HEK293 (cell line): Measurements from ENCODE around the gene OBSL1.

Source experiments
- CTCF ChIA-PET: fragments of 350-600 bp; formaldehyde crosslinking; extraction: SDS; loops from one replicate; lab custom pipeline; 2021; ENCODE audit warnings: antibody characterized with exemption; lab: Yijun Ruan, JAX
- POLR2A ChIA-PET: fragments of 300-600 bp; formaldehyde crosslinking; extraction: SDS; loops from one replicate; lab custom pipeline; 2020; ENCODE audit warnings: antibody characterized with exemption, inconsistent platforms; lab: Yijun Ruan, JAX
- H3K27ac ChIP-seq: fragments of 200-500 bp; sonication (Bioruptor generic); 2 replicates; pipeline ENCODE4 v1.5.1; 2014; ENCODE audit warnings: low read depth, low read length, control low read depth, inconsistent platforms; ENCODE audit errors: extremely low read depth
- H3K36me3 ChIP-seq, 2 experiments: fragments of 200-500 bp in 1 of 2; sonication (Bioruptor generic) in 1 of 2; 1 replicate in 1 of 2; 2 replicates in 1 of 2; pipeline ENCODE4 v1.5.1; 2014 to 2017; ENCODE audit warnings: inconsistent platforms in 2 of 2, low read length in 2 of 2; ENCODE audit not compliant: control insufficient read depth in 2 of 2, insufficient read depth in 1 of 2
- H3K4me1 ChIP-seq: fragments of 200-500 bp; sonication (Bioruptor generic); 2 replicates; pipeline ENCODE4 v1.5.1; 2014; ENCODE audit warnings: mild to moderate bottlenecking, low read length, inconsistent platforms; ENCODE audit not compliant: control insufficient read depth, insufficient read depth
- H3K4me3 ChIP-seq: 2 replicates; pipeline ENCODE4 v1.5.1; 2011; ENCODE audit warnings: low read depth, mild to moderate bottlenecking, control low read depth, low read length, moderate library complexity
- H3K9me3 ChIP-seq: fragments of 200-500 bp; sonication (Bioruptor generic); 2 replicates; pipeline ENCODE4 v1.5.1; 2014; ENCODE audit warnings: low read depth, low read length, inconsistent platforms; ENCODE audit not compliant: control insufficient read depth, insufficient read depth
- GLI2 ChIP-seq: fragments of 450-650 bp; formaldehyde crosslinking; IDR thresholded peaks from 2 replicates; pipeline ENCODE4; 2017; ENCODE audit warnings: missing biosample characterization, missing genetic modification characterization, low read depth, borderline replicate concordance
- KLF7 ChIP-seq: fragments of 450-650 bp; formaldehyde crosslinking; IDR thresholded peaks from 2 replicates; pipeline ENCODE4 v1.5.1; 2016; ENCODE audit warnings: missing biosample characterization, missing genetic modification characterization, borderline replicate concordance
- REPIN1 ChIP-seq: fragments of 450-650 bp; formaldehyde crosslinking; IDR thresholded peaks from 2 replicates; pipeline ENCODE4 v1.5.1; 2017; ENCODE audit warnings: missing biosample characterization, missing genetic modification characterization, low read depth
- WT1 ChIP-seq: fragments of 450-650 bp; formaldehyde crosslinking; IDR thresholded peaks from 2 replicates; pipeline ENCODE4 v1.5.1; 2016; ENCODE audit warnings: missing biosample characterization, missing genetic modification characterization
- ZFHX2 ChIP-seq: fragments of 450-650 bp; formaldehyde crosslinking; conservative IDR thresholded peaks from 2 replicates; pipeline ENCODE4 v1.5.1; 2016; ENCODE audit warnings: missing biosample characterization, missing genetic modification characterization
- ZFP41 ChIP-seq: fragments of 450-650 bp; formaldehyde crosslinking; IDR thresholded peaks from 2 replicates; pipeline ENCODE4 v1.5.1; 2016; ENCODE audit warnings: missing biosample characterization, missing genetic modification characterization, borderline replicate concordance
- ZNF223 ChIP-seq: fragments of 450-650 bp; formaldehyde crosslinking; IDR thresholded peaks from 2 replicates; pipeline ENCODE4 v1.5.1; 2016; ENCODE audit warnings: missing biosample characterization, missing genetic modification characterization
- ZNF311 ChIP-seq: fragments of 450-650 bp; formaldehyde crosslinking; IDR thresholded peaks from 2 replicates; pipeline ENCODE4 v1.5.1; 2017; ENCODE audit warnings: missing biosample characterization, missing genetic modification characterization, borderline replicate concordance
- ZNF324 ChIP-seq: fragments of 450-650 bp; formaldehyde crosslinking; IDR thresholded peaks from 2 replicates; pipeline ENCODE4 v1.5.1; 2016; ENCODE audit warnings: missing biosample characterization, missing genetic modification characterization
- ZNF423 ChIP-seq: fragments of 450-650 bp; formaldehyde crosslinking; IDR thresholded peaks from 2 replicates; pipeline ENCODE4 v1.5.1; 2016; ENCODE audit warnings: missing biosample characterization, missing genetic modification characterization
- ZNF501 ChIP-seq: fragments of 450-650 bp; formaldehyde crosslinking; IDR thresholded peaks from 2 replicates; pipeline ENCODE4 v1.5.1; 2016; ENCODE audit warnings: missing biosample characterization, missing genetic modification characterization
- ZNF529 ChIP-seq: fragments of 450-650 bp; formaldehyde crosslinking; IDR thresholded peaks from 2 replicates; pipeline ENCODE4 v1.5.1; 2017; ENCODE audit warnings: missing genetic modification characterization, missing biosample characterization; ENCODE audit not compliant: insufficient replicate concordance
- ZNF544 ChIP-seq: fragments of 450-650 bp; formaldehyde crosslinking; IDR thresholded peaks from 2 replicates; pipeline ENCODE4 v1.5.0; 2017; ENCODE audit warnings: missing biosample characterization, missing genetic modification characterization
- ZNF548 ChIP-seq: fragments of 450-650 bp; formaldehyde crosslinking; IDR thresholded peaks from 2 replicates; pipeline ENCODE4 v1.5.1; 2016; ENCODE audit warnings: missing biosample characterization, missing genetic modification characterization
- ZNF626 ChIP-seq: fragments of 450-650 bp; sonication (Bioruptor Pico); formaldehyde crosslinking; IDR thresholded peaks from 2 replicates; pipeline ENCODE4 v1.5.1; 2018; ENCODE audit warnings: missing biosample characterization, missing genetic modification characterization, inconsistent platforms
- ZNF747 ChIP-seq: fragments of 450-650 bp; formaldehyde crosslinking; IDR thresholded peaks from 2 replicates; pipeline ENCODE4 v1.5.1; 2016; ENCODE audit warnings: missing biosample characterization, missing genetic modification characterization
- ZNF777 ChIP-seq: fragments of 450-650 bp; formaldehyde crosslinking; IDR thresholded peaks from 2 replicates; pipeline ENCODE4 v1.5.1; 2017; ENCODE audit warnings: missing biosample characterization, missing genetic modification characterization, borderline replicate concordance
- ZNF785 ChIP-seq: fragments of 450-650 bp; formaldehyde crosslinking; IDR thresholded peaks from 2 replicates; pipeline ENCODE4 v1.5.1; 2016; ENCODE audit warnings: missing biosample characterization, missing genetic modification characterization
- TF ChIP-seq, protein P1 (sequence below): fragments of 450-650 bp; formaldehyde crosslinking; conservative IDR thresholded peaks from 2 replicates; pipeline ENCODE4 v1.5.1; 2016; ENCODE audit warnings: low read depth, missing biosample characterization, missing genetic modification characterization
- TF ChIP-seq, protein P2 (sequence below): fragments of 450-650 bp; formaldehyde crosslinking; IDR thresholded peaks from 2 replicates; pipeline ENCODE4 v1.5.1; 2016; ENCODE audit warnings: missing biosample characterization, missing genetic modification characterization
- TF ChIP-seq, protein P3 (sequence below): fragments of 450-650 bp; formaldehyde crosslinking; IDR thresholded peaks from 2 replicates; pipeline ENCODE4 v1.5.1; 2016; ENCODE audit warnings: missing biosample characterization, missing genetic modification characterization

The OBSL1 gene

DNA sequence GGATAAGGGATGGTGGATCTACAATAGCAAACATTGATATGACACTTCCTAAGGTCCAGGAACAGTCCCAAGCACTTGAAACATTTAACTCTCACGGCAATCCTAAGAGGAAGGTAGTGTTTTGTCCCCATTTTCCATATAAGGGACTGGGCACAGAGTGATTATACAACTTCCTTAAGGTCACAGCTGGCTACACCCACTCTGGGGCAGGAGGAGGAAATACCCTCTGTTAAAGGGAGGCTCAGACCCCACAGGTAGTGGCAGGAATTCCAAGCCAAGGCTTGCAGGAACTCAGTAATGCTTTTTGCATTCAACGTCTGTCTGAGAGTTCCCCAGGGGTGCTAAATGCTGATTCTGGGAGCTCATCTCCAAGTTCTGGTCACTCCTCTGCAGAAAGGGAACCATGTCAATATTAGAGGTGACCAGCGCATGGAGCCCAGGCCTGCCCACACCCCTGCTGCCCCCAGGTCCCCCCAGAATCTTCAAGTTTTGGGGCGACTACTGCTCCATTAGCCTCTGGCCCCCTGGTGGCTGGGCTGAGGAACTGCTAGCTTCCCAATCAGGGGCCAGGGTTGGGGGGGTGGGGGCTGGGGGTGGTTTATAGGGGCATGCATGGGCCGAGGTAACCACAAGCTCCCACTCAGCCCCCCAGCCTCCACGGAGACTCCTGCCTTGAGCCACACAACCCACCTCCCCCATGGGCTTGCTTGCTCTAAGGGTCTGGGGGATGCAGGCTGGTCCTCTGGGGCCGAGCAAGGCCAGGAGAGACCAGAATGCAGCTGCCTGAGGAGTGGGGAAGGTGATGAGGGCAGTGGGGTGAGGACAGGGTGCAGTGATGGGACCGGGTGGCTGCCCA is 11.1 kb downstream of the OBSL1 start:
- H3K27ac ChIP-seq: no peak overlapping the region
- ChIA-PET POLR2A (interaction anchor here (0.7 to 3.7 kb wide), 4 partner anchors 8 to 37 kb away, joined by 3 to 25 read pairs (median 12); partner anchors contain the start of genes INHA, OBSL1 and STK11IP), CTCF (interaction anchor here (0.5 to 2.5 kb wide), 33 partner anchors 9 to 1169 kb away, joined by 3 to 32 read pairs (median 3); partner anchors contain the start of genes OBSL1 and STK11IP)
- no peak overlapping the region for H3K4me3 ChIP-seq
- no peaks in the 10 kb centered on the region for H3K4me1 ChIP-seq
- no peaks in the 10 kb centered on the region for H3K9me3 ChIP-seq
- H3K36me3 ChIP-seq: peaks cover 8 to 82% of the 10 kb centered on the region in 2 experiments; a peak in 2 of 3 replicates
- TF ChIP-seq ZNF544: no peak
- TF ChIP-seq, protein P1, sequence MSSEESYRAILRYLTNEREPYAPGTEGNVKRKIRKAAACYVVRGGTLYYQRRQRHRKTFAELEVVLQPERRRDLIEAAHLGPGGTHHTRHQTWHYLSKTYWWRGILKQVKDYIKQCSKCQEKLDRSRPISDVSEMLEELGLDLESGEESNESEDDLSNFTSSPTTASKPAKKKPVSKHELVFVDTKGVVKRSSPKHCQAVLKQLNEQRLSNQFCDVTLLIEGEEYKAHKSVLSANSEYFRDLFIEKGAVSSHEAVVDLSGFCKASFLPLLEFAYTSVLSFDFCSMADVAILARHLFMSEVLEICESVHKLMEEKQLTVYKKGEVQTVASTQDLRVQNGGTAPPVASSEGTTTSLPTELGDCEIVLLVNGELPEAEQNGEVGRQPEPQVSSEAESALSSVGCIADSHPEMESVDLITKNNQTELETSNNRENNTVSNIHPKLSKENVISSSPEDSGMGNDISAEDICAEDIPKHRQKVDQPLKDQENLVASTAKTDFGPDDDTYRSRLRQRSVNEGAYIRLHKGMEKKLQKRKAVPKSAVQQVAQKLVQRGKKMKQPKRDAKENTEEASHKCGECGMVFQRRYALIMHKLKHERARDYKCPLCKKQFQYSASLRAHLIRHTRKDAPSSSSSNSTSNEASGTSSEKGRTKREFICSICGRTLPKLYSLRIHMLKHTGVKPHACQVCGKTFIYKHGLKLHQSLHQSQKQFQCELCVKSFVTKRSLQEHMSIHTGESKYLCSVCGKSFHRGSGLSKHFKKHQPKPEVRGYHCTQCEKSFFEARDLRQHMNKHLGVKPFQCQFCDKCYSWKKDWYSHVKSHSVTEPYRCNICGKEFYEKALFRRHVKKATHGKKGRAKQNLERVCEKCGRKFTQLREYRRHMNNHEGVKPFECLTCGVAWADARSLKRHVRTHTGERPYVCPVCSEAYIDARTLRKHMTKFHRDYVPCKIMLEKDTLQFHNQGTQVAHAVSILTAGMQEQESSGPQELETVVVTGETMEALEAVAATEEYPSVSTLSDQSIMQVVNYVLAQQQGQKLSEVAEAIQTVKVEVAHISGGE: no peak
- TF ChIP-seq ZNF548 (tag by site-specific recombination): no peak
- no peak for TF ChIP-seq ZFP41 (tag by site-specific recombination)
- no peak for TF ChIP-seq WT1 (tag by site-specific recombination)
- TF ChIP-seq, protein P2, sequence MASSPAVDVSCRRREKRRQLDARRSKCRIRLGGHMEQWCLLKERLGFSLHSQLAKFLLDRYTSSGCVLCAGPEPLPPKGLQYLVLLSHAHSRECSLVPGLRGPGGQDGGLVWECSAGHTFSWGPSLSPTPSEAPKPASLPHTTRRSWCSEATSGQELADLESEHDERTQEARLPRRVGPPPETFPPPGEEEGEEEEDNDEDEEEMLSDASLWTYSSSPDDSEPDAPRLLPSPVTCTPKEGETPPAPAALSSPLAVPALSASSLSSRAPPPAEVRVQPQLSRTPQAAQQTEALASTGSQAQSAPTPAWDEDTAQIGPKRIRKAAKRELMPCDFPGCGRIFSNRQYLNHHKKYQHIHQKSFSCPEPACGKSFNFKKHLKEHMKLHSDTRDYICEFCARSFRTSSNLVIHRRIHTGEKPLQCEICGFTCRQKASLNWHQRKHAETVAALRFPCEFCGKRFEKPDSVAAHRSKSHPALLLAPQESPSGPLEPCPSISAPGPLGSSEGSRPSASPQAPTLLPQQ: no peak
- TF ChIP-seq ZNF501 (tag by site-specific recombination): no peak
- no peak for TF ChIP-seq GLI2 (tag by site-specific recombination)
- TF ChIP-seq KLF7: no peak
- TF ChIP-seq ZFHX2 (tag by site-specific recombination): no peak
- TF ChIP-seq ZNF777 (tag by site-specific recombination): no peak
- no peak for TF ChIP-seq ZNF626
- TF ChIP-seq, protein P3, sequence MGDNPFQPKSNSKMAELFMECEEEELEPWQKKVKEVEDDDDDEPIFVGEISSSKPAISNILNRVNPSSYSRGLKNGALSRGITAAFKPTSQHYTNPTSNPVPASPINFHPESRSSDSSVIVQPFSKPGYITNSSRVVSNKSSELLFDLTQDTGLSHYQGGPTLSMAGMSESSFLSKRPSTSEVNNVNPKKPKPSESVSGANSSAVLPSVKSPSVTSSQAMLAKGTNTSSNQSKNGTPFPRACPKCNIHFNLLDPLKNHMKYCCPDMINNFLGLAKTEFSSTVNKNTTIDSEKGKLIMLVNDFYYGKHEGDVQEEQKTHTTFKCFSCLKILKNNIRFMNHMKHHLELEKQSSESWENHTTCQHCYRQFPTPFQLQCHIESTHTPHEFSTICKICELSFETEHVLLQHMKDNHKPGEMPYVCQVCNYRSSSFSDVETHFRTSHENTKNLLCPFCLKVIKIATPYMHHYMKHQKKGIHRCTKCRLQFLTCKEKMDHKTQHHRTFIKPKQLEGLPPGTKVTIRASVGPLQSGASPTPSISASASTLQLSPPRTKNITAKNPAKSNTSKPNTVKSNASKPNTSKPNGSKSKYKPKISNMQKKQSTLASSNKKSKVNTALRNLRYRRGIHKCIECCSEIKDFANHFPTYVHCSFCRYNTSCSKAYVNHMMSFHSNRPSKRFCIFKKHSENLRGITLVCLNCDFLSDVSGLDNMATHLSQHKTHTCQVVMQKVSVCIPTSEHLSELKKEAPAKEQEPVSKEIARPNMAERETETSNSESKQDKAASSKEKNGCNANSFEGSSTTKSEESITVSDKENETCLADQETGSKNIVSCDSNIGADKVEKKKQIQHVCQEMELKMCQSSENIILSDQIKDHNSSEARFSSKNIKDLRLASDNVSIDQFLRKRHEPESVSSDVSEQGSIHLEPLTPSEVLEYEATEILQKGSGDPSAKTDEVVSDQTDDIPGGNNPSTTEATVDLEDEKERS (tag by site-specific recombination): no peak
- no peak for TF ChIP-seq ZNF324 (tag by site-specific recombination)
- TF ChIP-seq, all 188 proteins: peak for 0

DNA sequence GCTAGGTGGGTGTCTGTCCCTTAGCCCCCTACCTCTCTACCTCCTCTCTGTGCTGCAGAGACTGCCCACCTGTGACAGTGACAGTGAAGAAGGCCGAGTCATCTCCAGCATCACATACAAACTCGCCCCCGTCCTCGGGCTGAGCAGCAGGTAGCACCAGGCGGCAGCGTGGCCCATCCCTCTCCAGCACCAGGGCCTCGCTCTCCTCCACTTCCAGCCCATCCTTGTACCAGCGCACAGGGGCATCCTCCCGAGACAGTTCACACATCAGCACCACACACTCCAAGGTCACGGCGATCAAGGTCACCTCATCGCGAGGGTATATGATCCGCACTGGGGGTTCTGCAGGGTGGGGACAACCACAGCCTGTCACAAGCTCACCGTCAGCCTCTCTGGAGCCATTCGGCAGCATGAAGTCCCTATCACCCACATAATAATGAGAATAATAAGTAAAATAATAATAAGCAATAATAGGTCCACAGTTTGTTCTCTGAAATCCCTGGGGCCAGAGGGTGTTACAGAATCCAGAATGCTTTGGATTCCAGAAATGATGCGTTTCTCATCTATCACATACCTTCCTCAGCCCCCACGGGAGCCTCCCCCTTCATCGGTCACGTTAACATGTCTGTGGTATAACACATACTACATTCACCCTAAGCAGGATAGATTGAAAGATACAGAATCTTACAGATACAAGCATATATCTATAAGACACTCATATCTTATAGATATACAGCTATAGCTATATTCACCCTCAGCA is 12.0 kb downstream of the OBSL1 start:
- H3K27ac ChIP-seq: no peak overlapping the region
- H3K36me3 ChIP-seq: peaks cover 0 to 73% of the 10 kb centered on the region in 2 experiments; a peak in 2 of 3 replicates
- POLR2A ChIA-PET: interaction anchor here (0.7 to 3.7 kb wide), 2 partner anchors 12 to 33 kb away, joined by 3 to 18 read pairs; partner anchors contain the start of genes INHA and OBSL1
- CTCF ChIA-PET: interaction anchor here (0.5 to 2.5 kb wide), 23 partner anchors 8 to 834 kb away, joined by 3 to 32 read pairs (median 4); partner anchors contain the start of genes OBSL1 and STK11IP
- H3K4me3 ChIP-seq: no peak overlapping the region
- H3K9me3 ChIP-seq: no peaks in the 10 kb centered on the region
- H3K4me1 ChIP-seq: no peaks in the 10 kb centered on the region
- TF ChIP-seq, protein P3 (tag by site-specific recombination): no peak
- TF ChIP-seq ZNF423 (tag by site-specific recombination): no peak
- no peak for TF ChIP-seq ZNF529 (tag by site-specific recombination)
- TF ChIP-seq REPIN1 (tag by site-specific recombination): no peak
- TF ChIP-seq ZNF311: no peak
- no peak for TF ChIP-seq ZNF785 (tag by site-specific recombination)
- TF ChIP-seq ZNF747 (tag by site-specific recombination): no peak
- no peak for TF ChIP-seq ZNF223 (tag by site-specific recombination)
